ENCODE results near the gene SLC34A2.

- TF ChIP-seq EZH2phosphoT487 (IDR thresholded peaks at IDR 0.05; ENCODE audit: borderline replicate concordance, low read length): no peak
- TF ChIP-seq, protein P1, sequence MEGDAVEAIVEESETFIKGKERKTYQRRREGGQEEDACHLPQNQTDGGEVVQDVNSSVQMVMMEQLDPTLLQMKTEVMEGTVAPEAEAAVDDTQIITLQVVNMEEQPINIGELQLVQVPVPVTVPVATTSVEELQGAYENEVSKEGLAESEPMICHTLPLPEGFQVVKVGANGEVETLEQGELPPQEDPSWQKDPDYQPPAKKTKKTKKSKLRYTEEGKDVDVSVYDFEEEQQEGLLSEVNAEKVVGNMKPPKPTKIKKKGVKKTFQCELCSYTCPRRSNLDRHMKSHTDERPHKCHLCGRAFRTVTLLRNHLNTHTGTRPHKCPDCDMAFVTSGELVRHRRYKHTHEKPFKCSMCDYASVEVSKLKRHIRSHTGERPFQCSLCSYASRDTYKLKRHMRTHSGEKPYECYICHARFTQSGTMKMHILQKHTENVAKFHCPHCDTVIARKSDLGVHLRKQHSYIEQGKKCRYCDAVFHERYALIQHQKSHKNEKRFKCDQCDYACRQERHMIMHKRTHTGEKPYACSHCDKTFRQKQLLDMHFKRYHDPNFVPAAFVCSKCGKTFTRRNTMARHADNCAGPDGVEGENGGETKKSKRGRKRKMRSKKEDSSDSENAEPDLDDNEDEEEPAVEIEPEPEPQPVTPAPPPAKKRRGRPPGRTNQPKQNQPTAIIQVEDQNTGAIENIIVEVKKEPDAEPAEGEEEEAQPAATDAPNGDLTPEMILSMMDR (conservative IDR thresholded peaks at IDR 0.05; ENCODE audit: low read depth, low read length): no peak
- TF ChIP-seq EZH2 (IDR thresholded peaks at IDR 0.05; ENCODE audit: low read length, unreplicated experiment): no peak
Measured at GRCh38 chr4:25704516-25704915, 48.9 kb downstream of the SLC34A2 start.

Measured in PC-3 (cell line).